ENCODE measurements around the gene ZBED4.
"Not testable (repeated sequence)": the region's sequence is repeated elsewhere in the genome, so short reads cannot be mapped to it uniquely, and the experiment has no call there.

ZBED4 gene

GRCh38 chr22:49852898-49853894, at the start of gene ZBED4:
ZBED4 (plus strand) TSS chr22:49853844; CDS start chr22:49883663, 29,819 bp downstream.
- DNase-seq = peak; percentile 98

- DNase-seq = no peak
Observed at GRCh38 chr22:49807129-49807528, 46.5 kb upstream of the ZBED4 start.

- peak; percentile 57 for DNase-seq
Observed at GRCh38 chr22:49807780-49808708, 45.6 kb upstream of the ZBED4 start.

GRCh38 chr22:49810363-49811019, 43.2 kb upstream of the ZBED4 start:
- no peak for DNase-seq

GRCh38 chr22:49811020-49811791, 42.4 kb upstream of the ZBED4 start:
- DNase-seq = no peak

- DNase-seq = no peak
Observed at GRCh38 chr22:49812838-49813237, 40.8 kb upstream of the ZBED4 start.

GRCh38 chr22:49814164-49814686, 39.4 kb upstream of the ZBED4 start:
- DNase-seq = no peak

GRCh38 chr22:49814856-49815255, 38.8 kb upstream of the ZBED4 start:
- no peak for DNase-seq

GRCh38 chr22:49815641-49816091, 38.0 kb upstream of the ZBED4 start:
- no peak for DNase-seq

GRCh38 chr22:49817359-49817758, 36.3 kb upstream of the ZBED4 start:
- DNase-seq = no peak

- no peak for DNase-seq
Observed at GRCh38 chr22:49820984-49821383, 32.7 kb upstream of the ZBED4 start.

- DNase-seq = not testable (repeated sequence)
Observed at GRCh38 chr22:49821741-49822140, 31.9 kb upstream of the ZBED4 start.

GRCh38 chr22:49823289-49824045, 30.2 kb upstream of the ZBED4 start:
- no peak for DNase-seq

- no peak for DNase-seq
Observed at GRCh38 chr22:49824185-49824925, 29.3 kb upstream of the ZBED4 start.

- no peak for DNase-seq
Observed at GRCh38 chr22:49824936-49825335, 28.7 kb upstream of the ZBED4 start.

GRCh38 chr22:49825436-49825835, 28.2 kb upstream of the ZBED4 start:
- no peak for DNase-seq

- peak; percentile 62 for DNase-seq
Observed at GRCh38 chr22:49825944-49826602, 27.6 kb upstream of the ZBED4 start.

- DNase-seq = peak; percentile 52
Observed at GRCh38 chr22:49826603-49827270, 26.9 kb upstream of the ZBED4 start.

- DNase-seq = no peak
Observed at GRCh38 chr22:49827271-49827852, 26.3 kb upstream of the ZBED4 start.
